Iris pigment epithelial cell (primary cell): ENCODE measurements around the gene SPATA45.

ENCODE experiments used
- DNase-seq: peaks from one replicate; pipeline ENCODE4 v3.0.0-alpha.2; 2011; ENCODE audit warnings: low read depth

The SPATA45 gene

DNA sequence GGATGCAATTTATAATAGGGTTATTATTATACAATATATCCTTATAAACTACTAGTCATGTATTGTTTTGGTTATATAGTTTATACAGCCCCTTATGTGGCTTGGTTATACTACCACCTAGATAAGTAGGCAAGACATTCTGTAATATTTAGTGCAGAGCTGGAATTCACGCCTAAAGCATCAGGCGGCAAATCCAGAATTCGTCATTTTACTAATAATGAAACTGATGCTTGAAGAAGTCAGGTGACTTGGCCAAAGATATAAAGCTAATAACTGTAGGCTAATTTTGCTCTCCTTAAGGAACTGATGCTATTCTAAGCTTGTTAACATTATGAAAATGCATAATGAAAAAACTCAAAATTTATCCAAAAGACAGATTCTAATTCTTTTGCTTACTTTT is 66.7 kb downstream of the SPATA45 start:
- DNase-seq: no peak
